Measurements from ENCODE around the gene S100A1. TPM values are rescaled to one million over a fixed set of nuclear protein-coding genes. Genes with fewer than 3 reads are reported as not detected.
A peak's percentile ranks its signal among the peaks of the same experiment; 100 is the strongest.
"Not testable (repeated sequence)": the region's sequence is repeated elsewhere in the genome, so short reads cannot be mapped to it uniquely, and the experiment has no call there.

The S100A1 gene
- total RNA-seq, 1 experiment from 2014 or later: not detected

- H3K27ac Mint-ChIP-seq (ENCODE audit: unreplicated experiment): no peak overlapping the region
- no peak overlapping the region for H3K4me3 Mint-ChIP-seq (ENCODE audit: low read depth, unreplicated experiment)
- peaks cover 11% of the 10 kb centered on the region for H3K4me1 Mint-ChIP-seq (ENCODE audit: low read depth, unreplicated experiment)
- BruUV-seq (replicated peaks): TSS peak; percentile 74
- intact Hi-C loops (cut with micrococcal nuclease; ENCODE audit: unreplicated experiment): loop anchor here (5.0 kb wide), 2 partner anchors 98 to 158 kb away; no protein-coding TSS in a partner anchor
- DNase-seq: no peak
- CTCF ChIA-PET: interaction anchor here (1.3 kb wide), 1 partner anchor 103 kb away, joined by 3 read pairs; no protein-coding TSS in a partner anchor
- no peak for TF ChIP-seq CTCF (IDR thresholded peaks at IDR 0.05; ENCODE audit: unreplicated experiment)
- no peaks in the 10 kb centered on the region for H3K9me3 Mint-ChIP-seq (ENCODE audit: low read depth, unreplicated experiment)
- no peaks in the 10 kb centered on the region for H3K27me3 Mint-ChIP-seq (ENCODE audit: unreplicated experiment)
- H3K36me3 Mint-ChIP-seq (ENCODE audit: insufficient read depth, unreplicated experiment): peaks cover 14% of the 10 kb centered on the region
Observed at GRCh38 chr1:153670257-153670858, 42.1 kb downstream of the S100A1 start.

DNA sequence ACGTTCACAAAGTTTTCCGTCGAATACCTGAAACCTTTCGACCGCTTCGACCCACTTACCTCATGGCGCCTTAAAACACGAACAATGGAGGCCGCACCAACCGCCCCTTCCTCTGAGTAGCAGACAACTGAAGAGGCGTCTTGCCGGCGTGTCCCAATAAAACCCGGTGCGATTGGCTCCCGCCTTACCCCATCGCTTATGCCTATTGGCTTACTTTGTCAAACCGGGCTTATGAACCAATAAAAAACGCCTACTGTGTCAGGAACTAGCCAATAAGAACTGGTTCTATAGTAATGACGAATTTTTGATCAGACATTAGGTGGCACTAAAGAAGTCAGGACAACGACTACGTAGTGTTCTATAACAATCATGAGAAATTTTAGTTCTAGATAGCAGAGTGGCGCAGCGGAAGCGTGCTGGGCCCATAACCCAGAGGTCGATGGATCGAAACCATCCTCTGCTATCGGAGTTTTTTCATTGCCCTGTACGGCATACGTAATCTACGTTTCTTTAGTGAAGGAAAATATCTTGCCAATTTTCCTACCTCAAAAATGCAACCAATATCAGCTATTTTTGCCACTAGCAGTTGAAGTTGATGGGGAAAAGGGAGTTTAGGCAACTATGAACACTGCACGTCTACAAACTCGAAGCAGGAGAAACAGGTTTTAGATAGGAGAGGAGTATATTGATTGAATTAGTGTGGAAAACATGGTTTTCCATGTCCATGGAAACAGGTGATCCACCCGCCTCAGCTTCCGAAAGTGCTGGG, 42.8 kb downstream of the S100A1 start, which contains the start of gene ILF2:
ILF2 (minus strand) TSS at position 135 of the 769 bp plus-strand sequence; CDS start at position 64, 71 bp downstream.
- H3K36me3 Mint-ChIP-seq (ENCODE audit: insufficient read depth, unreplicated experiment): peaks cover 7% of the 10 kb centered on the region
- TSS peak; percentile 99 for BruUV-seq (replicated peaks)
- peaks cover 11% of the 10 kb centered on the region for H3K4me1 Mint-ChIP-seq (ENCODE audit: low read depth, unreplicated experiment)
- no peaks in the 10 kb centered on the region for H3K9me3 Mint-ChIP-seq (ENCODE audit: low read depth, unreplicated experiment)
- intact Hi-C loops (cut with micrococcal nuclease; ENCODE audit: unreplicated experiment): loop anchor here (5.0 kb wide), 2 partner anchors 99 to 159 kb away; no protein-coding TSS in a partner anchor
- peak; percentile 98 for DNase-seq
- CTCF ChIA-PET: interaction anchor here (0.7 to 1.8 kb wide), 7 partner anchors 37 to 320 kb away, joined by 3 to 9 read pairs (median 3); partner anchors contain the start of genes INTS3, RPS27 and SLC27A3
- H3K27me3 Mint-ChIP-seq (ENCODE audit: unreplicated experiment): no peaks in the 10 kb centered on the region
- TF ChIP-seq CTCF (IDR thresholded peaks at IDR 0.05; ENCODE audit: unreplicated experiment): peak; percentile 24
- no peak within 1 kb of the TSS for H3K27ac Mint-ChIP-seq (ENCODE audit: unreplicated experiment)
- no peak within 1 kb of the TSS for H3K4me3 Mint-ChIP-seq (ENCODE audit: low read depth, unreplicated experiment)

- H3K27ac Mint-ChIP-seq (ENCODE audit: unreplicated experiment); H3K9me3 Mint-ChIP-seq (ENCODE audit: low read depth, unreplicated experiment); H3K36me3 Mint-ChIP-seq (ENCODE audit: insufficient read depth, unreplicated experiment); H3K4me3 Mint-ChIP-seq (ENCODE audit: low read depth, unreplicated experiment); BruUV-seq (replicated peaks); H3K27me3 Mint-ChIP-seq (ENCODE audit: unreplicated experiment): not testable (repeated sequence)
- DNase-seq: peak; percentile 62
- intact Hi-C loops (cut with micrococcal nuclease; ENCODE audit: unreplicated experiment): loop anchor here (5.0 kb wide), 2 partner anchors 99 to 159 kb away; no protein-coding TSS in a partner anchor
- CTCF ChIA-PET: interaction anchor here (0.7 to 1.8 kb wide), 8 partner anchors 37 to 319 kb away, joined by 3 to 9 read pairs (median 4); partner anchors contain the start of genes INTS3, RPS27 and SLC27A3
- H3K4me1 Mint-ChIP-seq (ENCODE audit: low read depth, unreplicated experiment): peaks cover 11% of the 10 kb centered on the region
Observed at GRCh38 chr1:153671628-153672353, 43.6 kb downstream of the S100A1 start.

GRCh38 chr1:153673511-153673910, 45.3 kb downstream of the S100A1 start:
- H3K36me3 Mint-ChIP-seq (ENCODE audit: insufficient read depth, unreplicated experiment): peaks cover 5% of the 10 kb centered on the region
- no TSS peak for BruUV-seq (replicated peaks)
- H3K9me3 Mint-ChIP-seq (ENCODE audit: low read depth, unreplicated experiment): no peaks in the 10 kb centered on the region
- H3K4me3 Mint-ChIP-seq (ENCODE audit: low read depth, unreplicated experiment): no peak overlapping the region
- no peak overlapping the region for H3K27ac Mint-ChIP-seq (ENCODE audit: unreplicated experiment)
- peaks cover 23% of the 10 kb centered on the region for H3K4me1 Mint-ChIP-seq (ENCODE audit: low read depth, unreplicated experiment)
- no peak for DNase-seq
- peaks cover 17% of the 10 kb centered on the region for H3K27me3 Mint-ChIP-seq (ENCODE audit: unreplicated experiment)
- TF ChIP-seq CTCF (IDR thresholded peaks at IDR 0.05; ENCODE audit: unreplicated experiment): no peak
- intact Hi-C loops (cut with micrococcal nuclease; ENCODE audit: unreplicated experiment): loop anchor here (5.0 kb wide), 2 partner anchors 101 to 161 kb away; no protein-coding TSS in a partner anchor
- CTCF ChIA-PET: no interaction called here
